ENCODE measurements around the gene APOC3. TPM values are rescaled to one million over a fixed set of nuclear protein-coding genes. Genes with fewer than 3 reads are reported as not detected.
"Not testable (repeated sequence)": the region's sequence is repeated elsewhere in the genome, so short reads cannot be mapped to it uniquely, and the experiment has no call there.

Gene APOC3
- total RNA-seq, 2 experiments from 2014 or later, result not detected

- no peak within 1 kb of the TSS for H3K4me3 Mint-ChIP-seq
- no peaks in the 10 kb centered on the region for H3K9me3 Mint-ChIP-seq
- CTCF ChIA-PET, result interaction anchor here (0.6 to 10.2 kb wide), 30 partner anchors 8 to 388 kb away, joined by 3 to 134 read pairs (median 5); partner anchors contain the start of genes APOA1, APOA4 and SIK3
- DNase-seq, result no peak
- intact Hi-C loops (cut with micrococcal nuclease), result loop anchor here (1.0 kb wide), 2 partner anchors 45 to 315 kb away; no protein-coding TSS in a partner anchor
- no peaks in the 10 kb centered on the region for H3K27me3 Mint-ChIP-seq (ENCODE audit: low read depth)
- H3K36me3 Mint-ChIP-seq (ENCODE audit: low read depth), result peaks cover 5% of the 10 kb centered on the region
- peaks cover 16% of the 10 kb centered on the region for H3K4me1 Mint-ChIP-seq (ENCODE audit: low read depth)
- H3K27ac Mint-ChIP-seq, result no peak within 1 kb of the TSS
Observed at GRCh38 chr11:116791813-116792143, 37.9 kb upstream of the APOC3 start, which contains the start of gene APOA5. APOA5 (minus strand) TSS chr11:116791879; CDS start chr11:116791860, 19 bp downstream.

GRCh38 chr11:116792144-116792868, 37.4 kb upstream of the APOC3 start:
- no peaks in the 10 kb centered on the region for H3K27me3 Mint-ChIP-seq (ENCODE audit: low read depth)

GRCh38 chr11:116792869-116793771, 36.6 kb upstream of the APOC3 start:
- no peak overlapping the region for H3K27ac Mint-ChIP-seq
- H3K4me3 Mint-ChIP-seq, result no peak overlapping the region
- DNase-seq, result no peak
- no peaks in the 10 kb centered on the region for H3K36me3 Mint-ChIP-seq (ENCODE audit: low read depth)
- CTCF ChIA-PET, result interaction anchor here (0.6 to 10.2 kb wide), 5 partner anchors 10 to 432 kb away, joined by 3 to 134 read pairs (median 8); partner anchors contain the start of gene APOA1
- H3K9me3 Mint-ChIP-seq, result no peaks in the 10 kb centered on the region
- intact Hi-C loops (cut with micrococcal nuclease), result no loop called here
- H3K4me1 Mint-ChIP-seq (ENCODE audit: low read depth), result peaks cover 11% of the 10 kb centered on the region
- H3K27me3 Mint-ChIP-seq (ENCODE audit: low read depth), result no peaks in the 10 kb centered on the region

More at GRCh38 chr11:116792144-116792868, 37.4 kb upstream of the APOC3 start:
- Mint-ChIP-seq H3K27ac (no peak overlapping the region), H3K36me3 (ENCODE audit: low read depth) (no peaks in the 10 kb centered on the region), H3K4me1 (ENCODE audit: low read depth) (peaks cover 11% of the 10 kb centered on the region), H3K4me3 (no peak overlapping the region), H3K9me3 (no peaks in the 10 kb centered on the region)
- intact Hi-C loops (cut with micrococcal nuclease), result no loop called here
- CTCF ChIA-PET, result interaction anchor here (1.1 to 10.2 kb wide), 9 partner anchors 9 to 314 kb away, joined by 3 to 134 read pairs (median 10); partner anchors contain the start of genes APOA1, APOA4 and SIK3
- no peak for DNase-seq

- H3K4me3 Mint-ChIP-seq, result no peak overlapping the region
- H3K27me3 Mint-ChIP-seq (ENCODE audit: low read depth), result no peaks in the 10 kb centered on the region
- no peak overlapping the region for H3K27ac Mint-ChIP-seq
- peaks cover 7% of the 10 kb centered on the region for H3K4me1 Mint-ChIP-seq (ENCODE audit: low read depth)
- H3K9me3 Mint-ChIP-seq, result no peaks in the 10 kb centered on the region
- DNase-seq, result no peak
- CTCF ChIA-PET, result interaction anchor here (0.6 to 10.2 kb wide), 5 partner anchors 10 to 431 kb away, joined by 3 to 134 read pairs (median 8); partner anchors contain the start of gene APOA1
- intact Hi-C loops (cut with micrococcal nuclease), result no loop called here
- H3K36me3 Mint-ChIP-seq (ENCODE audit: low read depth), result no peaks in the 10 kb centered on the region
Observed at GRCh38 chr11:116793772-116794097, 36.0 kb upstream of the APOC3 start.

- H3K27ac Mint-ChIP-seq, result no peak overlapping the region
- H3K4me1 Mint-ChIP-seq (ENCODE audit: low read depth), result peaks cover 7% of the 10 kb centered on the region
- no peaks in the 10 kb centered on the region for H3K36me3 Mint-ChIP-seq (ENCODE audit: low read depth)
- intact Hi-C loops (cut with micrococcal nuclease), result no loop called here
- H3K27me3 Mint-ChIP-seq (ENCODE audit: low read depth), result no peaks in the 10 kb centered on the region
- CTCF ChIA-PET, result interaction anchor here (1.7 to 10.2 kb wide), 2 partner anchors 12 to 40 kb away, joined by 5 to 134 read pairs; partner anchors contain the start of gene APOA1
- H3K9me3 Mint-ChIP-seq, result no peaks in the 10 kb centered on the region
- DNase-seq, result no peak
- H3K4me3 Mint-ChIP-seq, result no peak overlapping the region
Observed at GRCh38 chr11:116794851-116795250, 34.9 kb upstream of the APOC3 start.

- peaks cover 2% of the 10 kb centered on the region for H3K27me3 Mint-ChIP-seq (ENCODE audit: low read depth)
- H3K36me3 Mint-ChIP-seq (ENCODE audit: low read depth), result no peaks in the 10 kb centered on the region
- H3K27ac Mint-ChIP-seq, result no peak overlapping the region
- intact Hi-C loops (cut with micrococcal nuclease), result no loop called here
- no peak for DNase-seq
- H3K4me3 Mint-ChIP-seq, result no peak overlapping the region
- H3K4me1 Mint-ChIP-seq (ENCODE audit: low read depth), result peaks cover under 1% of the 10 kb centered on the region
- no peaks in the 10 kb centered on the region for H3K9me3 Mint-ChIP-seq
- CTCF ChIA-PET, result interaction anchor here (0.5 to 1.7 kb wide), 3 partner anchors 13 to 803 kb away, joined by 3 to 5 read pairs (median 4); no protein-coding TSS in a partner anchor
Observed at GRCh38 chr11:116796548-116796947, 33.2 kb upstream of the APOC3 start.

- Mint-ChIP-seq H3K27ac (no peak overlapping the region), H3K27me3 (ENCODE audit: low read depth) (peaks cover 2% of the 10 kb centered on the region), H3K36me3 (ENCODE audit: low read depth) (no peaks in the 10 kb centered on the region), H3K9me3 (no peaks in the 10 kb centered on the region), H3K4me1 (ENCODE audit: low read depth) (no peaks in the 10 kb centered on the region), H3K4me3 (no peak overlapping the region)
- CTCF ChIA-PET, result interaction anchor here (0.6 to 0.9 kb wide), 2 partner anchors 38 to 402 kb away, joined by 3 read pairs; no protein-coding TSS in a partner anchor
- DNase-seq, result no peak
- intact Hi-C loops (cut with micrococcal nuclease), result no loop called here
Observed at GRCh38 chr11:116797816-116798215, 31.9 kb upstream of the APOC3 start.

- H3K27ac Mint-ChIP-seq, result no peak overlapping the region
- no peak overlapping the region for H3K4me3 Mint-ChIP-seq
- H3K4me1 Mint-ChIP-seq (ENCODE audit: low read depth), result no peaks in the 10 kb centered on the region
- no peaks in the 10 kb centered on the region for H3K36me3 Mint-ChIP-seq (ENCODE audit: low read depth)
- DNase-seq, result no peak
- peaks cover 2% of the 10 kb centered on the region for H3K27me3 Mint-ChIP-seq (ENCODE audit: low read depth)
- intact Hi-C loops (cut with micrococcal nuclease), result no loop called here
- CTCF ChIA-PET, result interaction anchor here (2.4 kb wide), 1 partner anchor 8 kb away, joined by 10 read pairs; the partner anchor contains the start of gene APOA5
- H3K9me3 Mint-ChIP-seq, result no peaks in the 10 kb centered on the region
Observed at GRCh38 chr11:116798368-116798767, 31.3 kb upstream of the APOC3 start.

- H3K36me3 Mint-ChIP-seq (ENCODE audit: low read depth), result no peaks in the 10 kb centered on the region
- intact Hi-C loops (cut with micrococcal nuclease), result no loop called here
- no peaks in the 10 kb centered on the region for H3K9me3 Mint-ChIP-seq
- H3K27ac Mint-ChIP-seq, result no peak overlapping the region
- no peaks in the 10 kb centered on the region for H3K4me1 Mint-ChIP-seq (ENCODE audit: low read depth)
- DNase-seq, result no peak
- H3K27me3 Mint-ChIP-seq (ENCODE audit: low read depth), result peaks cover 2% of the 10 kb centered on the region
- no peak overlapping the region for H3K4me3 Mint-ChIP-seq
- CTCF ChIA-PET, result interaction anchor here (0.6 to 2.4 kb wide), 2 partner anchors 10 to 303 kb away, joined by 3 to 10 read pairs; partner anchors contain the start of gene APOA5
Observed at GRCh38 chr11:116800610-116801009, 29.1 kb upstream of the APOC3 start.

GRCh38 chr11:116801662-116802061, 28.0 kb upstream of the APOC3 start:
- H3K4me3 Mint-ChIP-seq, result not testable (repeated sequence)
- CTCF ChIA-PET, result interaction anchor here (0.7 to 1.3 kb wide), 2 partner anchors 10 to 12 kb away, joined by 3 to 4 read pairs; partner anchors contain the start of gene APOA5

GRCh38 chr11:116804001-116804400, 25.7 kb upstream of the APOC3 start:
- intact Hi-C loops (cut with micrococcal nuclease), result no loop called here
- peaks cover 2% of the 10 kb centered on the region for H3K27me3 Mint-ChIP-seq (ENCODE audit: low read depth)
- no peak overlapping the region for H3K27ac Mint-ChIP-seq
- no peaks in the 10 kb centered on the region for H3K4me1 Mint-ChIP-seq (ENCODE audit: low read depth)
- no peak for DNase-seq
- no peak overlapping the region for H3K4me3 Mint-ChIP-seq
- H3K36me3 Mint-ChIP-seq (ENCODE audit: low read depth), result no peaks in the 10 kb centered on the region
- CTCF ChIA-PET, result no interaction called here
- H3K9me3 Mint-ChIP-seq, result no peaks in the 10 kb centered on the region

More at GRCh38 chr11:116801662-116802061, 28.0 kb upstream of the APOC3 start:
- H3K36me3 Mint-ChIP-seq (ENCODE audit: low read depth); H3K4me1 Mint-ChIP-seq (ENCODE audit: low read depth); H3K27me3 Mint-ChIP-seq (ENCODE audit: low read depth); H3K27ac Mint-ChIP-seq; H3K9me3 Mint-ChIP-seq; DNase-seq; intact Hi-C loops (cut with micrococcal nuclease): not testable (repeated sequence)
